ENCODE results near the gene PDE10A. TPM values are rescaled to one million over a fixed set of nuclear protein-coding genes. Genes with fewer than 3 reads are reported as not detected.

PDE10A gene
- total RNA-seq, 1 experiment from 2014 or later: 0.31 TPM

DNA sequence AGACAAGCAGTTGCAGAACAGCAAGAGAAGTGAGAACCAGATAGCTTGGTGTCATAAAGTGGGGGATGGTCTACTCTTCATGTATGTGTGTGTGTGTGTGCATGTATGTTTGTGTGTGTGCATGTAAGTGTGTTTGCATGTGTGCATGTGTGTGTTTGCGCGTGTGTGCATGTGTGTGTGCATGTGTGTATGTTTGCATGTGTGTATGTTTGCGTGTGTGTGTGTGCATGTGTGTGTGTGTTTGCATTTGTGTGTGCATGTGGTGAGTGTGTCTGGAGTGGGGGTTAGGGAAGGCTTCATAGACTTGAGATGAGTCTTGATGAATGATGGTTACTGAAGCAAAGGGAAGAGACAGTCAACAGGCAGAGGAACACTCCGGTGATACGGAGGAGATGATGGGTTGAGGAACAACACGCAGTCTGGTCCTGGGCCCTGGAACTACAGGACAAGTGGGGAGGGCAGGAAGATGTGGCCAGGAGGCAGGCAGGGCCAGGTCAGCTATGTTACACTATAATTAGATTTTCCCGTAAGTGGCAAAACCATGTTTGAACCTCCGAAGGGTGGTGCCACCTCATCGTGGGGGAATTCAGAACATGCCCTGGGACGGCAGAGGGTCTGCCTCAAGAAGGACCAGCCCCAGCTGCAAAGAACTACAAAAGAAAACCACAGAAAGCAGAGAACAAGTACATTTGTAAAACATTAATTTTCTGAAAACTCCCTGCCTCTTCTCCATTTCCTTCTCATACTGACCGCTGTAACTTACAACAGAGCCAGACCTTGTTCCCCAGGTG lies 38.7 kb upstream of the PDE10A start:
- Histone ChIP-seq H2BK20ac (ENCODE audit: low read depth, low read length, poor library complexity, severe bottlenecking) (no peak overlapping the region), H3T11ph (ENCODE audit: low read length) (no peak overlapping the region), H3K4ac (ENCODE audit: low read depth, low read length) (no peak overlapping the region), H3K4me2 (ENCODE audit: insufficient read depth, insufficient read length, low read length) (no peak overlapping the region), H3K27ac (ENCODE audit: insufficient read length, low read depth, low read length) (no peak overlapping the region), H3K4me1 (ENCODE audit: insufficient read depth, low read length) (no peaks in the 10 kb centered on the region), H3K79me1 (ENCODE audit: insufficient read depth, low read depth, low read length, poor library complexity, severe bottlenecking) (no peaks in the 10 kb centered on the region), H4K8ac (replicated peaks; ENCODE audit: insufficient read length, low read depth, low read length) (no peak overlapping the region), H4K91ac (ENCODE audit: insufficient read length, low read depth, low read length) (no peak overlapping the region), H3K14ac (ENCODE audit: insufficient read depth, low read length) (no peak overlapping the region), H2BK5ac (ENCODE audit: insufficient read length, low read length) (no peak overlapping the region), H2AFZ (ENCODE audit: low read length) (no peak overlapping the region), H3K56ac (ENCODE audit: insufficient read length, low read depth, low read length) (no peak overlapping the region), H2BK12ac (ENCODE audit: insufficient read length, low read depth, low read length) (no peak overlapping the region), H3K9ac (ENCODE audit: extremely low read depth, insufficient read length, low read length) (no peak overlapping the region), H4K20me1 (ENCODE audit: control insufficient read depth, insufficient read depth, insufficient read length) (no peaks in the 10 kb centered on the region), H3K23me2 (ENCODE audit: insufficient read length, low read depth, low read length, poor library complexity, severe bottlenecking) (no peaks in the 10 kb centered on the region), H3K27me3 (ENCODE audit: insufficient read depth, low read length) (no peaks in the 10 kb centered on the region), H2AK5ac (ENCODE audit: insufficient read length, low read length) (no peak overlapping the region), H3K18ac (ENCODE audit: insufficient read length, low read depth, low read length) (no peak overlapping the region), H3K79me2 (ENCODE audit: insufficient read depth, low read length) (no peaks in the 10 kb centered on the region), H3K9me3 (ENCODE audit: control insufficient read depth, low read depth, low read length) (no peaks in the 10 kb centered on the region), H2BK15ac (ENCODE audit: low read depth, low read length) (no peak overlapping the region), H4K5ac (ENCODE audit: insufficient read length, low read depth, low read length) (no peak overlapping the region), H3K23ac (ENCODE audit: insufficient read length, low read depth, low read length) (no peak overlapping the region), H2BK120ac (ENCODE audit: low read depth, low read length, poor library complexity, severe bottlenecking) (no peak overlapping the region)
- H3K27ac Mint-ChIP-seq: no peak overlapping the region
- peaks cover 6% of the 10 kb centered on the region in 2 experiments; a peak in 2 of 4 replicates for H3K4me1 Mint-ChIP-seq
- H3K27me3 Mint-ChIP-seq (ENCODE audit: low read depth): peaks cover 4% of the 10 kb centered on the region; the same call in 1 of the 2 replicates
- no peak overlapping the region for H3K4me3 Mint-ChIP-seq
- no peak for DNase-seq
- TF ChIP-seq, protein P1, sequence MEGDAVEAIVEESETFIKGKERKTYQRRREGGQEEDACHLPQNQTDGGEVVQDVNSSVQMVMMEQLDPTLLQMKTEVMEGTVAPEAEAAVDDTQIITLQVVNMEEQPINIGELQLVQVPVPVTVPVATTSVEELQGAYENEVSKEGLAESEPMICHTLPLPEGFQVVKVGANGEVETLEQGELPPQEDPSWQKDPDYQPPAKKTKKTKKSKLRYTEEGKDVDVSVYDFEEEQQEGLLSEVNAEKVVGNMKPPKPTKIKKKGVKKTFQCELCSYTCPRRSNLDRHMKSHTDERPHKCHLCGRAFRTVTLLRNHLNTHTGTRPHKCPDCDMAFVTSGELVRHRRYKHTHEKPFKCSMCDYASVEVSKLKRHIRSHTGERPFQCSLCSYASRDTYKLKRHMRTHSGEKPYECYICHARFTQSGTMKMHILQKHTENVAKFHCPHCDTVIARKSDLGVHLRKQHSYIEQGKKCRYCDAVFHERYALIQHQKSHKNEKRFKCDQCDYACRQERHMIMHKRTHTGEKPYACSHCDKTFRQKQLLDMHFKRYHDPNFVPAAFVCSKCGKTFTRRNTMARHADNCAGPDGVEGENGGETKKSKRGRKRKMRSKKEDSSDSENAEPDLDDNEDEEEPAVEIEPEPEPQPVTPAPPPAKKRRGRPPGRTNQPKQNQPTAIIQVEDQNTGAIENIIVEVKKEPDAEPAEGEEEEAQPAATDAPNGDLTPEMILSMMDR (conservative IDR thresholded peaks at IDR 0.05): no peak
- peaks cover 0 to 3% of the 10 kb centered on the region in 2 experiments; a peak in 2 of 5 replicates for H3K9me3 Mint-ChIP-seq
- H3K36me3 Mint-ChIP-seq (ENCODE audit: insufficient read depth in 1 of 3, low read depth in 3 of 3): no peaks in the 10 kb centered on the region
- no CpG with 5 or more reads among the region's 11 CpGs for WGBS (ENCODE audit: extremely low coverage, insufficient read length, low lambda C conversion rate)

Data from H9 (cell line).